Activated CD8-positive, alpha-beta T cell treated with anti-CD3 and anti-CD28 coated beads for 36 hours (primary cell): ENCODE data around the gene PLA2G3. TPM values are rescaled to one million over a fixed set of nuclear protein-coding genes. Genes with fewer than 3 reads are reported as not detected.
A peak's percentile ranks its signal among the peaks of the same experiment; 100 is the strongest.

Source experiments
- ATAC-seq: fragments of 200-7000 bp; cut with Tn5 transposase; one replicate; pipeline ENCODE4 v1.10.0; 2021; ENCODE audit warnings: mild to moderate bottlenecking, moderate library complexity
- CTCF ChIA-PET: fragments of 350-600 bp; sonication (Branson Sonifier 250); formaldehyde crosslinking; loops from one replicate; lab custom pipeline; 2021; ENCODE audit warnings: antibody characterized with exemption; lab: Charles Lee
- POLR2A ChIA-PET: fragments of 350-600 bp; sonication (Branson Sonifier 250); formaldehyde crosslinking; loops from one replicate; lab custom pipeline; 2021; ENCODE audit warnings: antibody characterized with exemption; lab: Charles Lee
- DNase-seq: peaks from one replicate; pipeline ENCODE4 v3.0.0-alpha.2; 2020
- H3K27ac Mint-ChIP-seq: one replicate; pipeline ENCODE4 v1.8.0; 2021; ENCODE audit warnings: mild to moderate bottlenecking, mixed read lengths
- H3K27me3 Mint-ChIP-seq: one replicate; pipeline ENCODE4 v1.8.0; 2021; ENCODE audit warnings: mixed read lengths
- H3K36me3 Mint-ChIP-seq: one replicate; pipeline ENCODE4 v1.8.0; 2021; ENCODE audit warnings: low read depth, mixed read lengths
- H3K4me1 Mint-ChIP-seq: one replicate; pipeline ENCODE4 v1.8.0; 2021; ENCODE audit warnings: low read depth, mixed read lengths
- H3K4me3 Mint-ChIP-seq: one replicate; pipeline ENCODE4 v1.8.0; 2021; ENCODE audit warnings: mild to moderate bottlenecking, moderate library complexity, mixed read lengths
- H3K9me3 Mint-ChIP-seq: one replicate; pipeline ENCODE4 v1.8.0; 2021; ENCODE audit warnings: mixed read lengths
- intact Hi-C: fragments of 100-400 bp; cut with micrococcal nuclease; formaldehyde crosslinking; loops from one replicate; pipeline ENCODE4 v1.10.0; 2022
- total RNA-seq, 2 experiments: library from RNA; stranded (reverse); gene quantifications; one replicate each; pipeline ENCODE4 v1.2.3, GENCODE V29; 2021
- TF ChIP-seq, protein P1 (sequence below): fragments of 200-600 bp; IDR thresholded peaks from one replicate; pipeline ENCODE4 v1.8.0; 2022; ENCODE audit warnings: antibody characterized with exemption, mild to moderate bottlenecking

Gene PLA2G3
- total RNA-seq, 2 experiments from 2014 or later = not detected

DNA sequence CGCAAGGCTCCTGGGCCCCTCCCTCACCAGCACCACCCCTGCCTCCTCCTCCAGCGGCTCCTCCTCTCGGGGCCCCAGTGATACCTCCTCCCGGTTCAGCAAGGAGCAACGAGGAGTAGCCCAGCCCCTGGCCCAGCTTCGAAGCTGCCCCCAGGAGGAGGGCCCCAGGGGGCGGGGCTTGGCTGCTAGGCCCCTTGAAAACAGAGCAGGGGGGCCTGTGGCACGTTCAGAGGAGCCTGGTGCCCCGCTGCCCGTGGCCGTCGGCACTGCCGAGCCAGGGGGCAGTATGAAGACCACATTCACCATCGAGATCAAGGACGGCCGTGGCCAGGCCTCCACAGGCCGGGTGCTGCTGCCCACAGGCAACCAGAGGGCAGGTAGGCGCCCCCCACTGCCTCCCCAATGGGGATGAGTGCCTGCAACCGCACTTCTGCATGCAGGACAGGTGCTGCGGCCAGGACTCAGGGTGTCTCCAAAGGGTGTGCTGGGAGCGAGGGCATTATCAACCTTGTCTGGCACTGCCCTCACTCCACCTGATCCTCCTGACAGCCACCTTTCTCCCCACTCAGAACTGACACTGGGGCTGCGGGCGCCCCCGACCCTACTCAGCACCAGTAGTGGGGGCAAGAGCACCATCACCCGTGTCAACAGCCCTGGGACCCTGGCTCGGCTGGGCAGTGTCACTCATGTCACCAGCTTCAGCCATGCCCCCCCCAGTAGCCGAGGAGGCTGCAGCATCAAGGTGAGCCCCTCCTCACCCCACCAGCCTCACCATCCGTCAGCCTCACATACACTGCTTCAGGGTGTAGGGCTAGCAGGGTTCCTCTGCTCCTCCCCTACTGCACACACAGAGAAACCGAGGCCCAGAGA, 49.0 kb downstream of the PLA2G3 start:
- DNase-seq (no peak), ATAC-seq (no peak)
- intact Hi-C loops = no loop called here
- ChIA-PET CTCF (interaction anchor here (2.9 kb wide), 1 partner anchor 8 kb away, joined by 9 read pairs; no protein-coding TSS in a partner anchor), POLR2A (interaction anchor here (0.7 kb wide), 1 partner anchor 150 kb away, joined by 3 read pairs; no protein-coding TSS in a partner anchor)
- Mint-ChIP-seq H3K36me3 (no peaks in the 10 kb centered on the region), H3K27me3 (no peaks in the 10 kb centered on the region), H3K27ac (no peak overlapping the region), H3K4me1 (no peaks in the 10 kb centered on the region), H3K4me3 (no peak overlapping the region), H3K9me3 (no peaks in the 10 kb centered on the region)
- TF ChIP-seq, protein P1, sequence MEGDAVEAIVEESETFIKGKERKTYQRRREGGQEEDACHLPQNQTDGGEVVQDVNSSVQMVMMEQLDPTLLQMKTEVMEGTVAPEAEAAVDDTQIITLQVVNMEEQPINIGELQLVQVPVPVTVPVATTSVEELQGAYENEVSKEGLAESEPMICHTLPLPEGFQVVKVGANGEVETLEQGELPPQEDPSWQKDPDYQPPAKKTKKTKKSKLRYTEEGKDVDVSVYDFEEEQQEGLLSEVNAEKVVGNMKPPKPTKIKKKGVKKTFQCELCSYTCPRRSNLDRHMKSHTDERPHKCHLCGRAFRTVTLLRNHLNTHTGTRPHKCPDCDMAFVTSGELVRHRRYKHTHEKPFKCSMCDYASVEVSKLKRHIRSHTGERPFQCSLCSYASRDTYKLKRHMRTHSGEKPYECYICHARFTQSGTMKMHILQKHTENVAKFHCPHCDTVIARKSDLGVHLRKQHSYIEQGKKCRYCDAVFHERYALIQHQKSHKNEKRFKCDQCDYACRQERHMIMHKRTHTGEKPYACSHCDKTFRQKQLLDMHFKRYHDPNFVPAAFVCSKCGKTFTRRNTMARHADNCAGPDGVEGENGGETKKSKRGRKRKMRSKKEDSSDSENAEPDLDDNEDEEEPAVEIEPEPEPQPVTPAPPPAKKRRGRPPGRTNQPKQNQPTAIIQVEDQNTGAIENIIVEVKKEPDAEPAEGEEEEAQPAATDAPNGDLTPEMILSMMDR = no peak

- ATAC-seq (no peak), DNase-seq (no peak)
- H3K27ac Mint-ChIP-seq = no peak overlapping the region
- H3K36me3 Mint-ChIP-seq = no peaks in the 10 kb centered on the region
- H3K27me3 Mint-ChIP-seq = no peaks in the 10 kb centered on the region
- ChIA-PET CTCF (interaction anchor here (0.6 to 2.8 kb wide), 3 partner anchors 26 to 170 kb away, joined by 3 to 8 read pairs (median 3); partner anchors contain the start of gene RNF185), POLR2A (interaction anchor here (0.7 to 2.0 kb wide), 2 partner anchors 122 to 149 kb away, joined by 3 to 4 read pairs; partner anchors contain the start of gene MORC2)
- no peak overlapping the region for H3K4me3 Mint-ChIP-seq
- H3K4me1 Mint-ChIP-seq = peaks cover under 1% of the 10 kb centered on the region
- TF ChIP-seq, protein P1 = no peak
- intact Hi-C loops = no loop called here
- no peaks in the 10 kb centered on the region for H3K9me3 Mint-ChIP-seq
Measured at GRCh38 chr22:31090217-31091085, 49.9 kb downstream of the PLA2G3 start.

GRCh38 chr22:31089160-31090100, 50.9 kb downstream of the PLA2G3 start:
- no peak overlapping the region for H3K4me3 Mint-ChIP-seq
- TF ChIP-seq, protein P1 = peak; percentile 63
- H3K9me3 Mint-ChIP-seq = no peaks in the 10 kb centered on the region
- DNase-seq (peak; percentile 48), ATAC-seq (no peak)
- no peaks in the 10 kb centered on the region for H3K27me3 Mint-ChIP-seq
- H3K4me1 Mint-ChIP-seq = peaks cover 3% of the 10 kb centered on the region
- POLR2A ChIA-PET = interaction anchor here (2.0 kb wide), 1 partner anchor 121 kb away, joined by 4 read pairs; the partner anchor contains the start of gene MORC2
- intact Hi-C loops = loop anchor here (10.0 kb wide), 1 partner anchor 325 kb away; no protein-coding TSS in a partner anchor
- no peak overlapping the region for H3K27ac Mint-ChIP-seq
- CTCF ChIA-PET = interaction anchor here (0.6 to 2.8 kb wide), 5 partner anchors 18 to 169 kb away, joined by 3 to 8 read pairs (median 3); partner anchors contain the start of genes RNF185 and SELENOM
- no peaks in the 10 kb centered on the region for H3K36me3 Mint-ChIP-seq

DNA sequence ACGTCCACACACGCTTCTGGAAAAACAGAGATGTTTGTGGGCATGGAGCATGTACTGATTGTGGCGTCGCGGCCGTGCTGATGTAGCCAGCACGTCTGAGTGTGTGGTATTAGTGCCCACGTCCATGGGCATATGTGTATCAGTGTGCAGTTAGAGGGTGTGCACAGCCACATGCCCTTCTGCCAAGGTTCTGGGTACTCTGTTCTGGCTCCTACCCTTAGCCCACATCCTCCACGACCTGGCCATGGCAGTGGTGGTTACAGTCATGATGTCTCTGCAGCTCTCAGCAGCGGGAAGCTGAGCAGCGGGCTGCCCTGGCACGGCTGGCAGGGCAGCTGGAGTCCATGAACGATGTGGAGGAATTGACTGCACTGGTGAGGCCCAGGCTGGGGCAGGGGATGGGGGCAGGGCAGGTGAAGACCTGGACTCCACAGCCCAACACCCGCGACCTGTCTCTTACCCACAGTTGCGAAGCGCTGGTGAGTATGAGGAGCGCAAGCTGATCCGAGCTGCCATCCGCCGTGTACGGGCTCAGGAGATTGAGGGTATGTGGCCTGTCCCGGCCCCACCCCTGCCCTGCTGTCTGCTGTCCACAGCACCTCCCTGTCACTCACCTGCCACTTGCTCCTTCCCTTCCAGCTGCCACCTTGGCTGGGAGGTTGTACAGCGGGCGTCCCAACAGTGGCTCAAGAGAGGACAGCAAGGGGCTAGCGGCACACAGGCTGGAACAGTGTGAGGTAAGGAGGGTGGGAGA, 51.9 kb downstream of the PLA2G3 start:
- intact Hi-C loops = loop anchor here (10.0 kb wide), 1 partner anchor 324 kb away; no protein-coding TSS in a partner anchor
- Mint-ChIP-seq H3K9me3 (no peaks in the 10 kb centered on the region), H3K4me1 (peaks cover 4% of the 10 kb centered on the region), H3K27ac (no peak overlapping the region), H3K4me3 (no peak overlapping the region), H3K36me3 (peaks cover 2% of the 10 kb centered on the region), H3K27me3 (no peaks in the 10 kb centered on the region)
- DNase-seq (no peak), ATAC-seq (no peak)
- TF ChIP-seq, protein P1 = no peak
- ChIA-PET CTCF (interaction anchor here (0.6 to 2.8 kb wide), 4 partner anchors 19 to 122 kb away, joined by 3 to 8 read pairs (median 4); partner anchors contain the start of gene SELENOM), POLR2A (interaction anchor here (0.9 to 2.0 kb wide), 2 partner anchors 120 to 138 kb away, joined by 3 to 4 read pairs; partner anchors contain the start of gene MORC2)
